ENCODE data around the gene SCARB1.

- TF ChIP-seq CTCF (IDR thresholded peaks at IDR 0.05; ENCODE audit: insufficient read depth, low read depth, low read length) (no peak), EZH2 (IDR thresholded peaks at IDR 0.05; ENCODE audit: insufficient read depth, low read length) (no peak)
Measured at GRCh38 chr12:124795081-124795948, 68.3 kb downstream of the SCARB1 start.

All from astrocyte (in vitro differentiated cells and primary cell).